Activated CD4-positive, alpha-beta memory T cell treated with anti-CD3 and anti-CD28 coated beads, Interleukin-2, amount 10 ng/mL, durations not matched to agents 7 days and 5 days (primary cell): ENCODE measurements around the gene SLX4IP. TPM values are rescaled to one million over a fixed set of nuclear protein-coding genes. Genes with fewer than 3 reads are reported as not detected.
A peak's percentile ranks its signal among the peaks of the same experiment; 100 is the strongest.

Experiments used
- CTCF ChIA-PET: fragments of 350-600 bp; sonication (Branson Sonifier 250); formaldehyde crosslinking; loops from one replicate; lab custom pipeline; 2021; ENCODE audit warnings: antibody characterized with exemption, inconsistent platforms; lab: Charles Lee
- POLR2A ChIA-PET: fragments of 350-600 bp; sonication (Branson Sonifier 250); formaldehyde crosslinking; loops from one replicate; lab custom pipeline; 2021; ENCODE audit warnings: antibody characterized with exemption; lab: Charles Lee
- DNase-seq: peaks from one replicate; pipeline ENCODE4 v3.0.0-alpha.2; 2020
- H3K27ac Mint-ChIP-seq: one replicate; pipeline ENCODE4 v1.8.0; 2021; ENCODE audit warnings: mild to moderate bottlenecking, mixed read lengths
- H3K27me3 Mint-ChIP-seq: one replicate; pipeline ENCODE4 v1.8.0; 2021; ENCODE audit warnings: mixed read lengths
- H3K36me3 Mint-ChIP-seq: one replicate; pipeline ENCODE4 v1.8.0; 2021; ENCODE audit warnings: low read depth, mixed read lengths
- H3K4me1 Mint-ChIP-seq: one replicate; pipeline ENCODE4 v1.8.0; 2021; ENCODE audit warnings: mixed read lengths
- H3K4me3 Mint-ChIP-seq: one replicate; pipeline ENCODE4 v1.8.0; 2021; ENCODE audit warnings: mild to moderate bottlenecking, mixed read lengths
- H3K9me3 Mint-ChIP-seq: one replicate; pipeline ENCODE4 v1.8.0; 2021; ENCODE audit warnings: mixed read lengths
- total RNA-seq, 2 experiments: library from RNA; stranded (reverse); gene quantifications; one replicate each; pipeline ENCODE4 v1.2.3, GENCODE V29; 2021

Gene SLX4IP
- total RNA-seq, 2 experiments from 2014 or later = 6.2 TPM

GRCh38 chr20:10568032-10568431 is 132.9 kb downstream of the SLX4IP start:
- Mint-ChIP-seq H3K4me1 (peaks cover 55% of the 10 kb centered on the region), H3K4me3 (no peak overlapping the region)
- POLR2A ChIA-PET = interaction anchor here (0.7 kb wide), 1 partner anchor 10 kb away, joined by 3 read pairs; no protein-coding TSS in a partner anchor

DNA sequence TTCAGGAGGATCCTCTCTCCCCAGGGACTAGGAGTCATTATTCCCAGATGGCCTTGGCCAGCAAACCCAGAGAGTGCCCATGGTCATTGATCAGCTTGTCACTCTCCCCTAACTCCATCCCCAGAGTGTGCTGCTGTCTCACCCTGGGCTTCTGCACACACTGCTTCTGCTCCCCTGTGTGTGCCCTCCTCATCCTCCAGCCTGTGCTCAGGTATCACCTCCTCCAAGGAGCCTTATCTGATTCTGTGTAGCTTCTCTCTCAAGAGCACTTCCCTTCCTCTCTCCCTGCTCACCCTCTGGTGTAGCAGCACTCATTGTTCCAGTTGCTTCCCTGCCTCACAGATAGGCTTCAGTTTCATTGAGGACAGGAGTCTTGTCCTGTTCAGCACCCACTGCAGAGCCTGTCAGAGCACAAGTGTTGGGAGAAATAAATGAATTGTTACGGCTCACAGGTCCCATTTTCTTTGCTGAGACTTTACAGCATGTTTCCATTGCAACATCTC is 136.3 kb downstream of the SLX4IP start:
- DNase-seq = no peak

More at GRCh38 chr20:10568032-10568431, 132.9 kb downstream of the SLX4IP start:
- peak; percentile 20 for DNase-seq
- H3K36me3 Mint-ChIP-seq = peaks cover 8% of the 10 kb centered on the region
- H3K9me3 Mint-ChIP-seq = no peaks in the 10 kb centered on the region
- no peak overlapping the region for H3K27ac Mint-ChIP-seq
- no peaks in the 10 kb centered on the region for H3K27me3 Mint-ChIP-seq
- CTCF ChIA-PET = no interaction called here

GRCh38 chr20:10572853-10573252 is 137.7 kb downstream of the SLX4IP start:
- no peak overlapping the region for H3K27ac Mint-ChIP-seq
- H3K4me3 Mint-ChIP-seq = no peak overlapping the region
- no peak for DNase-seq
- no peaks in the 10 kb centered on the region for H3K9me3 Mint-ChIP-seq
- no peaks in the 10 kb centered on the region for H3K27me3 Mint-ChIP-seq
- ChIA-PET POLR2A (no interaction called here), CTCF (no interaction called here)
- peaks cover 9% of the 10 kb centered on the region for H3K36me3 Mint-ChIP-seq
- peaks cover 25% of the 10 kb centered on the region for H3K4me1 Mint-ChIP-seq

More for the DNA sequence above, 136.3 kb downstream of the SLX4IP start:
- Mint-ChIP-seq H3K9me3 (no peaks in the 10 kb centered on the region), H3K36me3 (peaks cover 9% of the 10 kb centered on the region), H3K4me3 (no peak overlapping the region), H3K27me3 (no peaks in the 10 kb centered on the region), H3K27ac (no peak overlapping the region), H3K4me1 (peaks cover 31% of the 10 kb centered on the region)
- ChIA-PET POLR2A (no interaction called here), CTCF (no interaction called here)

- ChIA-PET POLR2A (no interaction called here), CTCF (no interaction called here)
- peaks cover 24% of the 10 kb centered on the region for H3K4me1 Mint-ChIP-seq
- no peaks in the 10 kb centered on the region for H3K27me3 Mint-ChIP-seq
- no peaks in the 10 kb centered on the region for H3K9me3 Mint-ChIP-seq
- DNase-seq = no peak
- no peak overlapping the region for H3K27ac Mint-ChIP-seq
- H3K4me3 Mint-ChIP-seq = no peak overlapping the region
- peaks cover 9% of the 10 kb centered on the region for H3K36me3 Mint-ChIP-seq
Observed at GRCh38 chr20:10573273-10573950, 138.3 kb downstream of the SLX4IP start.

DNA sequence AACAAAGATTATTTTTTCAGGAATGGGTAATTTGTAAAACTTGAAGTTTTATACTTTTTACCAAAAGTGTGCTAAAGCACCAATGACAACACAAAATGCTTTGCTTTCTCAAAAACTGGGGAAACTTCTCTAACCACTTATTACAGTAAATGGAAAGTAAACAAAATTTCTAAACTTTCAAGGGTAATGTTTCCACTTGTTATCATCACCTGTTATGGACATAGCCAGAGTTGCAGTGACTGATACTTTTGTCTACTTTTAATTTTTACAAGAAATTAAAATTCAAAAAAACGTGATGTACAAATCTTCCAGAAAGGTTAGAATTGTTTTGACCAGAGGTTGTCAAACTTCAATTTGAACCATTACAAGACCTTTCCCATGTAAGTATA is 138.8 kb downstream of the SLX4IP start:
- H3K4me1 Mint-ChIP-seq = peaks cover 25% of the 10 kb centered on the region

DNA sequence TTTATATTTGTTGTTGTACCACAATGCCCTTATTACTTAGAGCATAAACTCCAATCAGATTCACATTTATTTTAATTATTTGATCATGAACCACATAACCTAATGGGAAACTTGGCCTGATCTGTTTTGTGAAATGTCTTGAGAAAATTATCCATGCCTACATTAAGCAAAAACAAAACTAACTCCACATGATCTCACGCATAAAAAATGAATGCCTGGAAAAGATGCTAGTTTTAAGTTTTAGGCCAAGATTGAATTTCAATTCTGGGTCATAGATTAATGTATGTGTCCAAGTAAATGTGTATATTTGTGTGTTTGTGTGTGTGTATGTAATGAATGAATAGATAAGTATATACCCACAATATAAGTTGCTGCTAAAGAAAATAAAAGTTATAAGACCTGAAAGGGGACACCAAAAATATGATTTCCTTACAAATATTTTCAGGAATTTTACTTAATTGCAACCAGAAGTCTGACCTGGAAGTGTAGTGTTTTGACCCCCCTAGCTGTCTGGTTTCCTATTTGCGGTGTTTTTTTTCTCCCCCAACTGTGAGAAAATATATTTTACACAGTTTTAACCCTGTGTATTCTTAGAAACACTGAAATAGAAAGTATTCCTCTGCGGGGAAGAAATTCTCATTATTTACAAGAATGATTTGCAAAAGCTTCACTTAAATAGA is 141.4 kb downstream of the SLX4IP start:
- DNase-seq = no peak
- no peaks in the 10 kb centered on the region for H3K27me3 Mint-ChIP-seq
- no peak overlapping the region for H3K4me3 Mint-ChIP-seq
- no peak overlapping the region for H3K27ac Mint-ChIP-seq
- ChIA-PET POLR2A (no interaction called here), CTCF (no interaction called here)
- peaks cover 5% of the 10 kb centered on the region for H3K36me3 Mint-ChIP-seq
- no peaks in the 10 kb centered on the region for H3K9me3 Mint-ChIP-seq
- H3K4me1 Mint-ChIP-seq = peaks cover 21% of the 10 kb centered on the region

More for the DNA sequence above, 138.8 kb downstream of the SLX4IP start:
- Mint-ChIP-seq H3K9me3 (no peaks in the 10 kb centered on the region), H3K27me3 (no peaks in the 10 kb centered on the region), H3K36me3 (peaks cover 9% of the 10 kb centered on the region), H3K4me3 (no peak overlapping the region), H3K27ac (no peak overlapping the region)
- ChIA-PET CTCF (no interaction called here), POLR2A (no interaction called here)
- DNase-seq = no peak

DNA sequence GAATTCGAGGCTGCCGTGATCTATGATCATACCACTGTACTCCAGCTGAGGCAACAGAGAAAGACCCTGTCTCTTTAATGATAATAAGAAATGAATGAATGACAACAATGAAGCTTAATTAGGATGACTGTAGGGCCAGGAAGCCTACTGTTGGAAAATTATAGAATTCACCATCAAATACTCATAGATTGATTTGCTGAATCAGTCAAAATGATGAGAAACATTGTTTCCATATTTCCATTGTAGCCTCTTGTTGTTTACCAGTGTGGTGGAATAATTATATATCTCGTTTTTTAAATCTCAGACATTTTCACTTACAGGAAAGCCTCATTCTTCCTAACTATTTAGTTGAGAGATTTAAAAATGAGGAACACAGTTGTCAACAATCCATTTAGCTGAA is 142.5 kb downstream of the SLX4IP start:
- H3K4me3 Mint-ChIP-seq = no peak overlapping the region
- CTCF ChIA-PET = no interaction called here
- H3K27ac Mint-ChIP-seq = no peak overlapping the region
- POLR2A ChIA-PET = no interaction called here
- peaks cover 12% of the 10 kb centered on the region for H3K4me1 Mint-ChIP-seq
- no peak for DNase-seq
- H3K36me3 Mint-ChIP-seq = peaks cover 5% of the 10 kb centered on the region
- H3K27me3 Mint-ChIP-seq = no peaks in the 10 kb centered on the region
- no peaks in the 10 kb centered on the region for H3K9me3 Mint-ChIP-seq

- Mint-ChIP-seq H3K27me3 (no peaks in the 10 kb centered on the region), H3K9me3 (no peaks in the 10 kb centered on the region), H3K4me3 (no peak overlapping the region), H3K27ac (no peak overlapping the region), H3K4me1 (peaks cover 12% of the 10 kb centered on the region), H3K36me3 (peaks cover 5% of the 10 kb centered on the region)
- CTCF ChIA-PET = interaction anchor here (1.4 kb wide), 1 partner anchor 26 kb away, joined by 3 read pairs; no protein-coding TSS in a partner anchor
- POLR2A ChIA-PET = no interaction called here
- DNase-seq = no peak
Observed at GRCh38 chr20:10578607-10579006, 143.5 kb downstream of the SLX4IP start.

GRCh38 chr20:10579942-10580341 is 144.8 kb downstream of the SLX4IP start:
- CTCF ChIA-PET = interaction anchor here (1.4 kb wide), 1 partner anchor 27 kb away, joined by 3 read pairs; no protein-coding TSS in a partner anchor
- POLR2A ChIA-PET = no interaction called here

DNA sequence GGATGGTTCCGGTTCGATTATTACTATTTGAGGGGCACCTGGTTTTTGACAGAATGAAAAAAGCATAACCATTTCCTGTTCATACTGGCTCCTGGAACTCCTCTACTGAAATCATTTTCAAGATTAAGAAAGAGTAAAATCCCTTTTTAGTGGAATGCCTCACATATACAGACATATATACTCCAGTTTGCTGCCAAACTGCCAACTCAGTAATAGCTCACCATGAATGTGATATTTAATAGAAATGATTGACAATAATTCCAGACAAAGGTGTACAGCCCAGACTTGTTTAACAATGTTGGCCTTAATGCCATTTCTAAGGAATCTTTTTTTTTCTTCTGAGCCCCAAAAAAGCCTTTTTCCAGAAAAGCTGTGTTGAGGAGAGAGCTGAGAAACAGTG is 145.6 kb downstream of the SLX4IP start:
- Mint-ChIP-seq H3K9me3 (no peaks in the 10 kb centered on the region), H3K36me3 (no peaks in the 10 kb centered on the region), H3K4me1 (peaks cover 12% of the 10 kb centered on the region), H3K4me3 (no peak overlapping the region), H3K27me3 (no peaks in the 10 kb centered on the region), H3K27ac (no peak overlapping the region)
- DNase-seq = no peak
- ChIA-PET CTCF (no interaction called here), POLR2A (no interaction called here)

More at GRCh38 chr20:10579942-10580341, 144.8 kb downstream of the SLX4IP start:
- Mint-ChIP-seq H3K36me3 (peaks cover 1% of the 10 kb centered on the region), H3K27me3 (no peaks in the 10 kb centered on the region), H3K9me3 (no peaks in the 10 kb centered on the region), H3K4me3 (no peak overlapping the region), H3K27ac (no peak overlapping the region), H3K4me1 (peaks cover 12% of the 10 kb centered on the region)
- no peak for DNase-seq

- Mint-ChIP-seq H3K27ac (no peak overlapping the region), H3K4me3 (no peak overlapping the region), H3K4me1 (peaks cover 12% of the 10 kb centered on the region), H3K27me3 (no peaks in the 10 kb centered on the region), H3K36me3 (no peaks in the 10 kb centered on the region), H3K9me3 (no peaks in the 10 kb centered on the region)
- CTCF ChIA-PET = interaction anchor here (0.8 kb wide), 1 partner anchor 9 kb away, joined by 3 read pairs; no protein-coding TSS in a partner anchor
- no peak for DNase-seq
- POLR2A ChIA-PET = no interaction called here
Observed at GRCh38 chr20:10581823-10582222, 146.7 kb downstream of the SLX4IP start.

- DNase-seq = no peak
- ChIA-PET CTCF (no interaction called here), POLR2A (no interaction called here)
- Mint-ChIP-seq H3K27ac (no peak overlapping the region), H3K4me3 (no peak overlapping the region), H3K4me1 (no peaks in the 10 kb centered on the region), H3K9me3 (no peaks in the 10 kb centered on the region), H3K36me3 (no peaks in the 10 kb centered on the region), H3K27me3 (no peaks in the 10 kb centered on the region)
Observed at GRCh38 chr20:10584371-10584770, 149.3 kb downstream of the SLX4IP start.

- H3K27me3 Mint-ChIP-seq = no peaks in the 10 kb centered on the region
- CTCF ChIA-PET = no interaction called here
- DNase-seq = no peak
- H3K4me3 Mint-ChIP-seq = no peak overlapping the region
- no peaks in the 10 kb centered on the region for H3K9me3 Mint-ChIP-seq
- POLR2A ChIA-PET = no interaction called here
- no peaks in the 10 kb centered on the region for H3K36me3 Mint-ChIP-seq
- H3K27ac Mint-ChIP-seq = no peak overlapping the region
- no peaks in the 10 kb centered on the region for H3K4me1 Mint-ChIP-seq
Observed at GRCh38 chr20:10585308-10585707, 150.2 kb downstream of the SLX4IP start.
